Gastrocnemius medialis (tissue), 4 donors: ENCODE measurements around the gene MACROD2. TPM values are rescaled to one million over a fixed set of nuclear protein-coding genes. Genes with fewer than 3 reads are reported as not detected.

Source experiments
- ATAC-seq, 2 donors: fragments of 150-250 bp; one replicate each; pipeline ENCODE4 v1.9.1; 2016
- DNase-seq, 2 donors: peaks; one replicate each; pipeline ENCODE4 v3.0.0-alpha.2; 2019
- H3K27ac ChIP-seq, 4 donors: fragments of 200-600 bp; sonication (generic); 1 replicate in 1 of 4; 2 replicates in 3 of 4; pipeline ENCODE4 v1.5.1; 2016 to 2018; ENCODE audit warnings: mild to moderate bottlenecking in 2 of 4, moderate library complexity in 1 of 4
- H3K27me3 ChIP-seq, 3 donors: fragments of 200-600 bp; sonication (generic) in 2 of 3; 1 replicate in 1 of 3; 2 replicates in 2 of 3; pipeline versions ENCODE4 v1.5.1 to v1.6.0; 2016 to 2019; ENCODE audit warnings: mild to moderate bottlenecking in 1 of 3, moderate library complexity in 1 of 3
- H3K36me3 ChIP-seq, 2 donors: fragments of 200-600 bp; sonication (generic) in 1 of 2; one replicate each; pipeline ENCODE4 v1.5.1; 2017 to 2018
- H3K4me1 ChIP-seq, 2 donors: fragments of 200-600 bp; sonication (generic) in 1 of 2; one replicate each; pipeline ENCODE4 v1.5.1; 2016 to 2017; ENCODE audit warnings: mild to moderate bottlenecking in 2 of 2
- H3K4me3 ChIP-seq, 4 donors: fragments of 200-600 bp; sonication (generic) in 3 of 4; 1 replicate in 1 of 4; 2 replicates in 3 of 4; pipeline ENCODE4 v1.5.1; 2016 to 2019; ENCODE audit warnings: mild to moderate bottlenecking in 2 of 4
- H3K9me3 ChIP-seq, 3 donors: fragments of 200-600 bp; sonication (generic) in 2 of 3; 1 replicate in 1 of 3; 2 replicates in 2 of 3; pipeline ENCODE4 v1.5.1; 2016 to 2019
- CTCF ChIP-seq, 5 experiments: fragments of 450-650 bp in 3 of 5; fragments of 200-600 bp in 2 of 5; sonication (generic) in 2 of 5; IDR thresholded peaks in 4 of 5; conservative IDR thresholded peaks in 1 of 5; 1 replicate in 4 of 5; 2 replicates in 1 of 5; pipeline ENCODE4 v1.5.1; 2016 to 2019; ENCODE audit warnings: antibody characterized with exemption in 5 of 5, mild to moderate bottlenecking in 3 of 5, moderate library complexity in 3 of 5
- POLR2A ChIP-seq, 2 donors: fragments of 450-650 bp; IDR thresholded peaks; one replicate each; pipeline ENCODE4 v1.6.1; 2017; ENCODE audit warnings: antibody characterized with exemption in 2 of 2, mild to moderate bottlenecking in 2 of 2, moderate library complexity in 2 of 2
- in situ Hi-C, 4 donors: fragments of 200-750 bp; cut with MboI; loops; one replicate each; pipeline versions ENCODE4 v1.15.0 to v1.8.0; 2017; ENCODE audit warnings: low sequenced_read_pairs in 4 of 4
- intact Hi-C: fragments of 100-400 bp; cut with DNase I; formaldehyde crosslinking; loops from one replicate; pipeline ENCODE4 v1.15.1; 2023; ENCODE audit warnings: low total_unique reads
- total RNA-seq, 4 donors: library from RNA; depleted of rRNA; stranded (reverse); fragments of >200 nt; gene quantifications; one replicate each; pipeline versions ENCODE4 v1.1.0 to v1.2.3, GENCODE V29; 2016

The MACROD2 gene
- total RNA-seq, 4 donors from 2014 or later: 1.8 to 10.2 (median 3.6) TPM

- Histone ChIP-seq H3K27me3 (no peaks in the 10 kb centered on the region), H3K27ac (no peak overlapping the region), H3K4me3 (no peak overlapping the region), H3K36me3 (no peaks in the 10 kb centered on the region), H3K4me1 (no peaks in the 10 kb centered on the region), H3K9me3 (no peaks in the 10 kb centered on the region)
- no peak for ATAC-seq
- in situ Hi-C loops: no loop called here
- TF ChIP-seq CTCF (IDR thresholded peaks at IDR 0.05 in 4 of 5, conservative IDR thresholded peaks at IDR 0.05 in 1 of 5): no peak
- TF ChIP-seq POLR2A (IDR thresholded peaks at IDR 0.05): no peak
- no peak for DNase-seq
- intact Hi-C loops: no loop called here
Measured at GRCh38 chr20:15625981-15626380, 1630.7 kb downstream of the MACROD2 start.

GRCh38 chr20:15627089-15627488 is 1631.8 kb downstream of the MACROD2 start:
- no peak overlapping the region for H3K4me3 ChIP-seq
- no peaks in the 10 kb centered on the region for H3K4me1 ChIP-seq
- in situ Hi-C loops (no loop called here), intact Hi-C loops (no loop called here)
- no peaks in the 10 kb centered on the region for H3K36me3 ChIP-seq
- TF ChIP-seq CTCF (IDR thresholded peaks at IDR 0.05 in 4 of 5, conservative IDR thresholded peaks at IDR 0.05 in 1 of 5) (no peak), POLR2A (IDR thresholded peaks at IDR 0.05) (no peak)
- H3K27ac ChIP-seq: no peak overlapping the region
- DNase-seq (no peak), ATAC-seq (no peak)
- H3K27me3 ChIP-seq: no peaks in the 10 kb centered on the region
- H3K9me3 ChIP-seq: no peaks in the 10 kb centered on the region

GRCh38 chr20:15627501-15627903 is 1632.2 kb downstream of the MACROD2 start:
- TF ChIP-seq CTCF (IDR thresholded peaks at IDR 0.05 in 4 of 5, conservative IDR thresholded peaks at IDR 0.05 in 1 of 5) (no peak), POLR2A (IDR thresholded peaks at IDR 0.05) (no peak)
- intact Hi-C loops (no loop called here), in situ Hi-C loops (no loop called here)
- Histone ChIP-seq H3K27ac (no peak overlapping the region), H3K4me3 (no peak overlapping the region), H3K9me3 (no peaks in the 10 kb centered on the region), H3K27me3 (no peaks in the 10 kb centered on the region), H3K4me1 (no peaks in the 10 kb centered on the region), H3K36me3 (no peaks in the 10 kb centered on the region)
- ATAC-seq (no peak), DNase-seq (no peak)

- Histone ChIP-seq H3K36me3 (no peaks in the 10 kb centered on the region), H3K4me3 (no peak overlapping the region), H3K4me1 (no peaks in the 10 kb centered on the region), H3K9me3 (no peaks in the 10 kb centered on the region), H3K27me3 (no peaks in the 10 kb centered on the region), H3K27ac (no peak overlapping the region)
- intact Hi-C loops: no loop called here
- TF ChIP-seq POLR2A (IDR thresholded peaks at IDR 0.05): no peak
- TF ChIP-seq CTCF (IDR thresholded peaks at IDR 0.05 in 4 of 5, conservative IDR thresholded peaks at IDR 0.05 in 1 of 5): no peak
- in situ Hi-C loops: no loop called here
- no peak for DNase-seq
- no peak for ATAC-seq
Measured at GRCh38 chr20:15628851-15629353, 1633.6 kb downstream of the MACROD2 start.

- ATAC-seq (no peak), DNase-seq (no peak)
- no peaks in the 10 kb centered on the region for H3K4me1 ChIP-seq
- no peak overlapping the region for H3K4me3 ChIP-seq
- no peak for TF ChIP-seq POLR2A (IDR thresholded peaks at IDR 0.05)
- no peak for TF ChIP-seq CTCF (IDR thresholded peaks at IDR 0.05 in 4 of 5, conservative IDR thresholded peaks at IDR 0.05 in 1 of 5)
- no peak overlapping the region for H3K27ac ChIP-seq
- H3K9me3 ChIP-seq: no peaks in the 10 kb centered on the region
- intact Hi-C loops: no loop called here
- H3K27me3 ChIP-seq: no peaks in the 10 kb centered on the region
- in situ Hi-C loops: no loop called here
- H3K36me3 ChIP-seq: no peaks in the 10 kb centered on the region
Measured at GRCh38 chr20:15630360-15630759, 1635.0 kb downstream of the MACROD2 start.
